Fibroblast of lung (primary cell): ENCODE data around the gene CDKN2B-AS1. TPM values are rescaled to one million over a fixed set of nuclear protein-coding genes. Genes with fewer than 3 reads are reported as not detected.

Source experiments
- DNase-seq, 2 donors: peaks; one replicate each; pipeline versions ENCODE4 v3.0.0 to v3.0.0-alpha.2; 2010; ENCODE audit warnings: low read depth in 2 of 2
- H2AFZ ChIP-seq: 2 replicates; pipeline ENCODE4 v1.5.1; 2012; ENCODE audit warnings: low read length, control low read depth, inconsistent platforms
- H3K27ac ChIP-seq: 2 replicates; pipeline ENCODE4 v1.5.1; 2011; ENCODE audit warnings: low read length, control low read depth; ENCODE audit not compliant: insufficient read depth
- H3K27me3 ChIP-seq: 2 replicates; pipeline ENCODE4 v1.5.1; 2011; ENCODE audit warnings: mild to moderate bottlenecking, low read length; ENCODE audit not compliant: control insufficient read depth, insufficient read depth
- H3K36me3 ChIP-seq: 2 replicates; pipeline ENCODE4 v1.5.1; 2011; ENCODE audit warnings: low read length; ENCODE audit not compliant: control insufficient read depth, insufficient read depth
- H3K4me1 ChIP-seq: 2 replicates; pipeline ENCODE4 v1.5.1; 2011; ENCODE audit warnings: low read length; ENCODE audit not compliant: control insufficient read depth, insufficient read depth; ENCODE audit errors: extremely low read depth
- H3K4me2 ChIP-seq: 2 replicates; pipeline ENCODE4 v1.5.1; 2011; ENCODE audit warnings: low read length, control low read depth; ENCODE audit not compliant: insufficient read depth; ENCODE audit errors: extremely low read depth
- H3K4me3 ChIP-seq, 4 experiments: fragments of 200-600 bp in 1 of 4; sonication (generic) in 1 of 4; replicated peaks in 1 of 4; 2 replicates each; pipeline ENCODE4 v1.5.1; 2011 to 2016; ENCODE audit warnings: low read length in 4 of 4, low read depth in 3 of 4, mild to moderate bottlenecking in 3 of 4, control low read depth in 2 of 4, inconsistent platforms in 1 of 4, mixed read lengths in 1 of 4; ENCODE audit not compliant: insufficient read depth in 1 of 4; ENCODE audit errors: control extremely low read depth in 1 of 4
- H3K79me2 ChIP-seq: 2 replicates; pipeline ENCODE4 v1.5.1; 2012; ENCODE audit warnings: mild to moderate bottlenecking, low read length, inconsistent platforms; ENCODE audit not compliant: control insufficient read depth, insufficient read depth
- H3K9ac ChIP-seq: 2 replicates; pipeline ENCODE4 v1.5.1; 2011; ENCODE audit warnings: mild to moderate bottlenecking, low read length, control low read depth; ENCODE audit not compliant: insufficient read depth
- H3K9me3 ChIP-seq: 2 replicates; pipeline ENCODE4 v1.5.1; 2012; ENCODE audit warnings: low read depth, low read length; ENCODE audit not compliant: control insufficient read depth, insufficient read depth
- H4K20me1 ChIP-seq: 2 replicates; pipeline ENCODE4 v1.5.1; 2011; ENCODE audit warnings: low read length; ENCODE audit not compliant: control insufficient read depth, insufficient read depth; ENCODE audit errors: extremely low read depth
- CTCF ChIP-seq, 2 donors: IDR thresholded peaks in 1 of 2; conservative IDR thresholded peaks in 1 of 2; 1 replicate in 1 of 2; 2 replicates in 1 of 2; pipeline ENCODE4 v1.5.1; 2011 to 2012; ENCODE audit warnings: low read length in 2 of 2, control low read depth in 1 of 2, inconsistent platforms in 1 of 2, low read depth in 1 of 2, mild to moderate bottlenecking in 1 of 2
- EZH2 ChIP-seq: IDR thresholded peaks from 2 replicates; pipeline ENCODE4 v1.5.1; 2012; ENCODE audit warnings: low read length, control low read depth, mild to moderate bottlenecking; ENCODE audit errors: missing control alignments
- polyA plus RNA-seq, 2 donors: library from polyadenylated mRNA; depleted of rRNA in 1 of 2; stranded (reverse) in 1 of 2; unstranded in 1 of 2; fragments of >200 nt; gene quantifications; 2 replicates each; pipeline ENCODE4 v1.2.1, GENCODE V29; 2011 to 2012; ENCODE audit warnings: missing spikeins in 1 of 2
- total RNA-seq: library from RNA; depleted of rRNA; stranded (reverse); fragments of >200 nt; gene quantifications from 2 replicates; pipeline ENCODE4 v1.2.1, GENCODE V29; 2014

The CDKN2B-AS1 gene
- total and polyA plus RNA-seq, 2 donors (not counting 1 experiment from before 2014, with no cell fraction given) = 1.1 to 7.6 TPM

- Histone ChIP-seq H3K27me3 (no peaks in the 10 kb centered on the region), H3K4me2 (peak within 1 kb of the TSS; percentile 90), H3K4me1 (peaks cover 4% of the 10 kb centered on the region), H4K20me1 (no peaks in the 10 kb centered on the region), H3K79me2 (peaks cover 33% of the 10 kb centered on the region), H3K9me3 (no peaks in the 10 kb centered on the region), H3K36me3 (no peaks in the 10 kb centered on the region), H3K4me3 (peak within 1 kb of the TSS; percentile 79 to 98 (median 90)), H3K9ac (peak within 1 kb of the TSS; percentile 96), H2AFZ (peak within 1 kb of the TSS; percentile 96), H3K27ac (peak within 1 kb of the TSS; percentile 98)
- peak in 1 of 2 donors; percentile 62 for DNase-seq
- TF ChIP-seq CTCF (conservative IDR thresholded peaks at IDR 0.05 in 1 of 2, IDR thresholded peaks at IDR 0.05 in 1 of 2; ENCODE audit: low read depth in 1 of 2, low read length in 2 of 2) (no peak), EZH2 (no peak)
These were observed 567 bp upstream of the CDKN2B-AS1 start, which contains the start of gene CDKN2A for GRCh38 chr9:21993893-21994555. CDKN2A (minus strand) TSS chr9:21994392.

GRCh38 chr9:21995006-21995665, 545 bp downstream of the CDKN2B-AS1 start:
- peaks cover 33% of the 10 kb centered on the region for H3K79me2 ChIP-seq
- H3K27me3 ChIP-seq = no peaks in the 10 kb centered on the region
- no peaks in the 10 kb centered on the region for H4K20me1 ChIP-seq
- peak; percentile 68 to 76 for DNase-seq
- peak overlapping the region; percentile 98 for H3K27ac ChIP-seq
- peak overlapping the region; percentile 79 to 98 (median 90) for H3K4me3 ChIP-seq
- TF ChIP-seq EZH2 (no peak), CTCF (conservative IDR thresholded peaks at IDR 0.05 in 1 of 2, IDR thresholded peaks at IDR 0.05 in 1 of 2; ENCODE audit: low read depth in 1 of 2, low read length in 2 of 2) (no peak)
- no peaks in the 10 kb centered on the region for H3K36me3 ChIP-seq
- peaks cover 3% of the 10 kb centered on the region for H3K4me1 ChIP-seq
- peak overlapping the region; percentile 90 for H3K4me2 ChIP-seq
- H3K9me3 ChIP-seq = no peaks in the 10 kb centered on the region
- peak overlapping the region; percentile 96 for H2AFZ ChIP-seq
- H3K9ac ChIP-seq = peak overlapping the region; percentile 96

GRCh38 chr9:21995666-21996398, 1.2 kb downstream of the CDKN2B-AS1 start:
- Histone ChIP-seq H2AFZ (peak overlapping the region; percentile 96), H3K27ac (peak overlapping the region; percentile 98), H3K27me3 (no peaks in the 10 kb centered on the region), H3K9ac (peak overlapping the region; percentile 96), H4K20me1 (no peaks in the 10 kb centered on the region), H3K79me2 (peaks cover 32% of the 10 kb centered on the region), H3K4me1 (peaks cover 2% of the 10 kb centered on the region), H3K36me3 (no peaks in the 10 kb centered on the region), H3K4me3 (peak overlapping the region; percentile 79 to 98 (median 90)), H3K4me2 (peak overlapping the region; percentile 90), H3K9me3 (no peaks in the 10 kb centered on the region)
- TF ChIP-seq EZH2 (no peak), CTCF (conservative IDR thresholded peaks at IDR 0.05 in 1 of 2, IDR thresholded peaks at IDR 0.05 in 1 of 2; ENCODE audit: low read depth in 1 of 2, low read length in 2 of 2) (peak; percentile 18 to 37)
- peak; percentile 63 to 65 for DNase-seq
